HG03469 (cell line): Measurements from ENCODE around the gene FSCN2.
A peak's percentile ranks its signal among the peaks of the same experiment; 100 is the strongest.

ENCODE experiments used
- ATAC-seq: cut with Tn5 transposase; IDR thresholded peaks from one replicate; pipeline ENCODE4 v1.9.1; 2021; ENCODE audit warnings: mild to moderate bottlenecking, moderate library complexity, moderate number of reproducible peaks; ENCODE audit not compliant: unreplicated experiment

Gene FSCN2

GRCh38 chr17:81552244-81553017 is 24.3 kb downstream of the FSCN2 start, which contains the start of gene FAAP100:
Gene FAAP100, minus strand, starts transcription at chr17:81552353. Its CDS starts 23 bp downstream, at chr17:81552330.
- ATAC-seq: peak; percentile 42

- peak; percentile 6 for ATAC-seq
Measured at GRCh38 chr17:81553018-81553615, 24.9 kb downstream of the FSCN2 start.

GRCh38 chr17:81553616-81554181 is 25.5 kb downstream of the FSCN2 start:
- no peak for ATAC-seq

- ATAC-seq: no peak
Measured at GRCh38 chr17:81556175-81556691, 28.1 kb downstream of the FSCN2 start.

GRCh38 chr17:81556863-81557262 is 28.7 kb downstream of the FSCN2 start:
- ATAC-seq: no peak

- ATAC-seq: no peak
Measured at GRCh38 chr17:81557276-81558114, 29.3 kb downstream of the FSCN2 start.

- no peak for ATAC-seq
Measured at GRCh38 chr17:81558115-81558468, 29.9 kb downstream of the FSCN2 start.

GRCh38 chr17:81558941-81559806 is 31.0 kb downstream of the FSCN2 start:
- no peak for ATAC-seq

- ATAC-seq: no peak
Measured at GRCh38 chr17:81561494-81561885, 33.3 kb downstream of the FSCN2 start.

GRCh38 chr17:81563861-81564586 is 35.8 kb downstream of the FSCN2 start:
- no peak for ATAC-seq

GRCh38 chr17:81564778-81565177 is 36.6 kb downstream of the FSCN2 start:
- no peak for ATAC-seq

GRCh38 chr17:81565231-81565630 is 37.1 kb downstream of the FSCN2 start:
- no peak for ATAC-seq

GRCh38 chr17:81566461-81567126 is 38.4 kb downstream of the FSCN2 start:
- no peak for ATAC-seq

- no peak for ATAC-seq
Measured at GRCh38 chr17:81567191-81567590, 39.0 kb downstream of the FSCN2 start.

- no peak for ATAC-seq
Measured at GRCh38 chr17:81568416-81568815, 40.2 kb downstream of the FSCN2 start.

GRCh38 chr17:81569986-81570514 is 41.9 kb downstream of the FSCN2 start:
- no peak for ATAC-seq

GRCh38 chr17:81570964-81571363 is 42.8 kb downstream of the FSCN2 start:
- no peak for ATAC-seq

GRCh38 chr17:81572563-81573168 is 44.5 kb downstream of the FSCN2 start:
- ATAC-seq: no peak
